Keratinocyte (primary cell): ENCODE measurements around the gene LILRB5. TPM values are rescaled to one million over a fixed set of nuclear protein-coding genes. Genes with fewer than 3 reads are reported as not detected.
"Not testable (repeated sequence)": the region's sequence is repeated elsewhere in the genome, so short reads cannot be mapped to it uniquely, and the experiment has no call there.

Source experiments
- DNase-seq: peaks from one replicate; pipeline ENCODE4 v3.0.0-alpha.2; 2011; ENCODE audit warnings: low read depth, missing footprints, low spot score
- FAIRE-seq: peaks from 2 replicates; lab custom pipeline; 2011; peaks lifted over from hg19 to GRCh38; lab: Jason Lieb, UNC
- H2AFZ ChIP-seq: 2 replicates; pipeline ENCODE4 v1.6.0; 2012; ENCODE audit warnings: low read length, control low read depth, inconsistent platforms; ENCODE audit not compliant: control insufficient read depth
- H3K27ac ChIP-seq: 2 replicates; pipeline ENCODE4 v1.5.1; 2011; ENCODE audit warnings: low read length; ENCODE audit not compliant: control insufficient read depth, insufficient read depth
- H3K27me3 ChIP-seq: 3 replicates; pipeline ENCODE4 v1.6.0; 2011; ENCODE audit warnings: low read length; ENCODE audit not compliant: control insufficient read depth, insufficient read depth; ENCODE audit errors: extremely low read depth
- H3K36me3 ChIP-seq, 2 experiments: 2 replicates in 1 of 2; 3 replicates in 1 of 2; pipeline ENCODE4 v1.5.1; 2011; ENCODE audit warnings: low read length in 2 of 2, mild to moderate bottlenecking in 1 of 2; ENCODE audit not compliant: control insufficient read depth in 2 of 2, insufficient read depth in 2 of 2; ENCODE audit errors: extremely low read depth in 1 of 2
- H3K4me1 ChIP-seq: 3 replicates; pipeline ENCODE4 v1.5.1; 2011; ENCODE audit warnings: low read length; ENCODE audit not compliant: control insufficient read depth, insufficient read depth; ENCODE audit errors: extremely low read depth
- H3K4me2 ChIP-seq: 3 replicates; pipeline ENCODE4 v1.6.0; 2011; ENCODE audit warnings: low read depth, low read length; ENCODE audit not compliant: control insufficient read depth, insufficient read depth; ENCODE audit errors: extremely low read depth
- H3K4me3 ChIP-seq, 3 experiments: fragments of 200-600 bp in 1 of 3; sonication (generic) in 1 of 3; 2 replicates in 2 of 3; 3 replicates in 1 of 3; pipeline ENCODE4 v1.5.1; 2011 to 2016; ENCODE audit warnings: low read length in 3 of 3, mild to moderate bottlenecking in 3 of 3, control low read depth in 2 of 3, inconsistent platforms in 1 of 3, low read depth in 1 of 3, mixed read lengths in 1 of 3, mixed run types in 1 of 3, moderate library complexity in 1 of 3; ENCODE audit not compliant: control insufficient read depth in 2 of 3, insufficient read depth in 2 of 3; ENCODE audit errors: extremely low read depth in 1 of 3
- H3K79me2 ChIP-seq: 2 replicates; pipeline ENCODE4 v1.6.0; 2012; ENCODE audit warnings: low read length; ENCODE audit not compliant: control insufficient read depth, insufficient read depth
- H3K9ac ChIP-seq: 3 replicates; pipeline ENCODE4 v1.6.0; 2011; ENCODE audit warnings: low read length; ENCODE audit not compliant: control insufficient read depth, insufficient read depth; ENCODE audit errors: extremely low read depth
- H3K9me1 ChIP-seq: 3 replicates; pipeline ENCODE4 v1.6.0; 2011; ENCODE audit warnings: low read length; ENCODE audit not compliant: control insufficient read depth, insufficient read depth; ENCODE audit errors: extremely low read depth
- H3K9me3 ChIP-seq: 2 replicates; pipeline ENCODE4 v1.5.1; 2012; ENCODE audit warnings: low read depth, low read length; ENCODE audit not compliant: control insufficient read depth
- H4K20me1 ChIP-seq: 3 replicates; pipeline ENCODE4 v1.6.0; 2011; ENCODE audit warnings: low read length; ENCODE audit not compliant: control insufficient read depth, insufficient read depth; ENCODE audit errors: extremely low read depth
- EZH2 ChIP-seq: IDR thresholded peaks from one replicate; pipeline ENCODE4 v1.6.1; 2012; ENCODE audit warnings: inconsistent platforms, mild to moderate bottlenecking, low read length, moderate library complexity
- dilution Hi-C: fragments of 300-500 bp; cut with MboI; formaldehyde crosslinking; loops from one replicate; pipeline ENCODE4 v1.7.0; 2020; ENCODE audit warnings: low sequenced_read_pairs; ENCODE audit not compliant: extremely low pct_ligation_motif_present
- polyA plus RNA-seq, 5 experiments: library from polyadenylated mRNA; depleted of rRNA in 3 of 5; stranded (reverse) in 3 of 5; stranded (forward) in 1 of 5; unstranded in 1 of 5; fragments of >200 nt; gene quantifications; 1 replicate in 1 of 5; 2 replicates in 3 of 5; 3 replicates in 1 of 5; pipeline versions ENCODE4 v1.2.1 to v1.2.3, GENCODE V29; 2011 to 2012; ENCODE audit warnings: missing spikeins in 2 of 5, low read depth in 1 of 5, low replicate concordance in 1 of 5
- TF ChIP-seq, protein P1 (sequence below), 3 experiments: IDR thresholded peaks in 1 of 3; conservative IDR thresholded peaks in 1 of 3; optimal IDR thresholded peaks in 1 of 3; 2 replicates in 2 of 3; 3 replicates in 1 of 3; pipeline versions ENCODE3 to v1.5.1; 2011; ENCODE audit warnings: low read length in 3 of 3, mild to moderate bottlenecking in 3 of 3, moderate library complexity in 2 of 3, control low read depth in 1 of 3, inconsistent platforms in 1 of 3; ENCODE audit not compliant: insufficient read depth in 2 of 3; ENCODE audit errors: extremely low read depth in 1 of 3

LILRB5 gene
- polyA plus RNA-seq, 1 donor (not counting 4 experiments of a cell fraction or from before 2014, with no cell fraction given) = not detected

DNA sequence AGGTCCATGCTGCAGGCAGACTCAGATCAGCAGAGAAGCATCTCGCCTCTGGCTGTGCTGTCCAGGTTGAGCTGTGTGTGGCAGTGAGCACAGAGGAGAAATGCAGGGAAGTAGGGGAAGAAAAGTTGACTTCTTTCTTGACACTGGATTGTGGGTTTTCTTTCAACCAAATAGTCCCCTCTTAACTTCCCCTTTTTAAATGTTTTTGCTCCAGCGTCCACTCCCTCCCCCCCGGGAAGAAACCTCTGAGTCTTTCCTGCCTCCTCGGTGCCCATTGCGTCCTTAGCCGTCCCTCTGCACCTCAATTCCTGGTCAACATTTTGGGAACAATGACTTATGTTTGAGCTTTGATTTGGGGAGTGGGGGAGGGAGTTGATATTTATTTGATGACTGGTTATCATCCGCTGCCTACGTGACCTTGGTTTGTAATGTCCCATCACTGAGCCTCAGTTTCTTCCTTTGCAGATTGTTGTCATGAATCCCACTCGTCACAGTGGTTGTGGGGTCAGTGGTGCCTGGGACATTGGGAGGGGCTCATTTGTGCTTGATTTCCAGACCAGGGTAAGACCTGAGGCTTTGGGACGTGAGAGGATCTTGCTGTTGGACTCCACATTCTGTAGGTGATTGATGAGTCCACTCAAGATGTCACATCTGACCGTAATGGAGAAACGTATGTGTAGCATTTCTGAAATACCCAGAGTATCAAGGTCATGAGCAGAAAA is 24.1 kb upstream of the LILRB5 start, which contains the start of gene LILRB2:
TSS of gene LILRB2 (minus strand) at position 104 of the 722 bp plus-strand sequence. CDS start 614 bp downstream, outside the sequence.
- no peaks in the 10 kb centered on the region for H3K27me3 ChIP-seq
- dilution Hi-C loops = no loop called here
- no peaks in the 10 kb centered on the region for H3K36me3 ChIP-seq
- no peaks in the 10 kb centered on the region for H3K9me3 ChIP-seq
- H3K27ac ChIP-seq = no peak within 1 kb of the TSS
- H3K4me3 ChIP-seq = no peak within 1 kb of the TSS
- no peak for TF ChIP-seq EZH2
- TF ChIP-seq, protein P1, sequence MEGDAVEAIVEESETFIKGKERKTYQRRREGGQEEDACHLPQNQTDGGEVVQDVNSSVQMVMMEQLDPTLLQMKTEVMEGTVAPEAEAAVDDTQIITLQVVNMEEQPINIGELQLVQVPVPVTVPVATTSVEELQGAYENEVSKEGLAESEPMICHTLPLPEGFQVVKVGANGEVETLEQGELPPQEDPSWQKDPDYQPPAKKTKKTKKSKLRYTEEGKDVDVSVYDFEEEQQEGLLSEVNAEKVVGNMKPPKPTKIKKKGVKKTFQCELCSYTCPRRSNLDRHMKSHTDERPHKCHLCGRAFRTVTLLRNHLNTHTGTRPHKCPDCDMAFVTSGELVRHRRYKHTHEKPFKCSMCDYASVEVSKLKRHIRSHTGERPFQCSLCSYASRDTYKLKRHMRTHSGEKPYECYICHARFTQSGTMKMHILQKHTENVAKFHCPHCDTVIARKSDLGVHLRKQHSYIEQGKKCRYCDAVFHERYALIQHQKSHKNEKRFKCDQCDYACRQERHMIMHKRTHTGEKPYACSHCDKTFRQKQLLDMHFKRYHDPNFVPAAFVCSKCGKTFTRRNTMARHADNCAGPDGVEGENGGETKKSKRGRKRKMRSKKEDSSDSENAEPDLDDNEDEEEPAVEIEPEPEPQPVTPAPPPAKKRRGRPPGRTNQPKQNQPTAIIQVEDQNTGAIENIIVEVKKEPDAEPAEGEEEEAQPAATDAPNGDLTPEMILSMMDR (optimal IDR thresholded peaks at IDR 0.05 in 1 of 3, IDR thresholded peaks at IDR 0.05 in 1 of 3, conservative IDR thresholded peaks at IDR 0.05 in 1 of 3; ENCODE audit: extremely low read depth in 1 of 3, insufficient read depth in 2 of 3, low read length in 3 of 3) = no peak
- no peaks in the 10 kb centered on the region for H3K9me1 ChIP-seq
- H4K20me1 ChIP-seq = no peaks in the 10 kb centered on the region
- no peak within 1 kb of the TSS for H3K4me2 ChIP-seq
- DNase-seq (no peak), FAIRE-seq (no peak)
- H3K4me1 ChIP-seq = no peaks in the 10 kb centered on the region
- no peak within 1 kb of the TSS for H3K9ac ChIP-seq
- H3K79me2 ChIP-seq = no peaks in the 10 kb centered on the region
- H2AFZ ChIP-seq = no peak within 1 kb of the TSS

DNA sequence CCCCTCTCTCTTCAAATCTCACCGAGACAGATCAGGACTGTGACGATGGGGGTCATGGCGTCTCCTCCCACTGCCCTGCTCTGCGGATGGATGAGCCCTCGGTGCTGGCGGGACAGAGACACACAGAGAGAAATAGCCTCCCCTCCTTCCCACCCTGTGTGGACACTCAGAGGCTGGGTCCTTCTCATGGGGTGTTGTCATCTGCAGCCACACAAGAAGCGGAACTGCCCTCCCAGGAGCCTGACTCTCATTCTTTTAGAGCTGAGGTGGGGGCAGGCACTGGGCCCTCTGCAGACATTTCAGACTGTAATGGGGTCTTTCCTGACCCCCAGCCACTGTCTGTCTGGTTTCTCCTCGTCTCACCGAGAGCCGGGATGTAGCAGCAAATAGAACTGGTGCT is 23.4 kb upstream of the LILRB5 start:
- H2AFZ ChIP-seq, H3K27me3 ChIP-seq, H3K4me3 ChIP-seq, H3K27ac ChIP-seq, H3K9me1 ChIP-seq, H3K36me3 ChIP-seq, dilution Hi-C loops, H3K9ac ChIP-seq, H4K20me1 ChIP-seq, DNase-seq, H3K9me3 ChIP-seq, H3K4me1 ChIP-seq, H3K79me2 ChIP-seq, H3K4me2 ChIP-seq, FAIRE-seq: not testable (repeated sequence)

DNA sequence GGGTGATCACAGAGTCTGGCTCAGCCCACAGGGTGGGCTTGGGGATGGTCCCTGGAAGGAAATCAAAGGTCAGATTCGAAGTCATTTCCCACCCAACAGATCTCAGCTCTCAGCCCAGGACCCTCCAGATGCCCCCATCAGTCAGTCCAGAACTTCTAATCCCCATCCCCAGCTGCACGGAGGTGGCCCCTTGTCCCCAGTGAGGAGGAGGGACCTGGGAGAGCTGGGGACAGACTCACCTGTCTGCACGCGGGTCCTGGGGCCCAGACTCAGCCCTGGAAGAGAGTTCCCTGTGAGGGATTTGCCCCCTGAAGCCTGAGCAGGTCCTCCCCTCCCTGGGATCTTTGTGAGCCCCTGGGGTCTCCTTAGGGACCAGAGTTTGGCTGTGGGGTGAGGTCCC is 23.0 kb upstream of the LILRB5 start:
- H3K4me1 ChIP-seq, H3K9me3 ChIP-seq, H3K36me3 ChIP-seq, H3K4me2 ChIP-seq, H3K9ac ChIP-seq, H3K79me2 ChIP-seq, H3K27me3 ChIP-seq, H3K4me3 ChIP-seq, H3K9me1 ChIP-seq, FAIRE-seq, dilution Hi-C loops, H2AFZ ChIP-seq, DNase-seq, H4K20me1 ChIP-seq, H3K27ac ChIP-seq: not testable (repeated sequence)
